Right lobe of liver (tissue), 4 donors: ENCODE data around the gene ASB9.

Source experiments
- CTCF ChIP-seq, 4 donors: fragments of 200-600 bp in 3 of 4; fragments of 450-650 bp in 1 of 4; IDR thresholded peaks; one replicate each; pipeline versions ENCODE4 v1.5.1 to v1.8.0; 2016 to 2022; ENCODE audit warnings: antibody characterized with exemption in 4 of 4, mild to moderate bottlenecking in 2 of 4
- POLR2A ChIP-seq: fragments of 450-650 bp; IDR thresholded peaks from one replicate; pipeline ENCODE4 v1.6.1; 2017; ENCODE audit warnings: antibody characterized with exemption, mild to moderate bottlenecking
- donor health status: DM: no; HTN: no; CAD: no.
- donor health status: DM: no; HTN: no; CAD: no.
- donor health status: DM: no; HTN: yes; CAD: no.

GRCh38 chrX:15202454-15203177, 67.3 kb downstream of the ASB9 start:
- TF ChIP-seq CTCF (IDR thresholded peaks at IDR 0.05) = no peak
- no peak for TF ChIP-seq POLR2A
